ENCODE results near the gene SLC27A5.

- TF ChIP-seq CTCF (IDR thresholded peaks at IDR 0.05; ENCODE audit: poor library complexity): no peak
- TF ChIP-seq EZH2phosphoT487 (IDR thresholded peaks at IDR 0.05; ENCODE audit: low read depth, severe bottlenecking, unreplicated experiment): no peak
- no peak for TF ChIP-seq EZH2 (IDR thresholded peaks at IDR 0.05; ENCODE audit: borderline replicate concordance)
Measured at GRCh38 chr19:58500242-58500641, 11.6 kb downstream of the SLC27A5 start.

Measured in hepatocyte (in vitro differentiated cells).